Esophagus squamous epithelium (tissue), 4 donors: ENCODE data around the gene PPIL4.

ENCODE experiments used
- CTCF ChIP-seq, 6 experiments: fragments of 450-650 bp in 4 of 6; fragments of 200-600 bp in 2 of 6; sonication (generic) in 2 of 6; IDR thresholded peaks; one replicate each; pipeline ENCODE4 v1.5.1; 2016 to 2019; ENCODE audit warnings: antibody characterized with exemption in 6 of 6, mild to moderate bottlenecking in 4 of 6, moderate library complexity in 4 of 6
- POLR2A ChIP-seq, 4 donors: fragments of 450-650 bp; IDR thresholded peaks; one replicate each; pipeline ENCODE4 v1.6.1; 2017; ENCODE audit warnings: antibody characterized with exemption in 4 of 4, mild to moderate bottlenecking in 4 of 4, moderate library complexity in 3 of 4

GRCh38 chr6:149508485-149508884, 37.4 kb downstream of the PPIL4 start:
- TF ChIP-seq CTCF (IDR thresholded peaks at IDR 0.05) = no peak
- TF ChIP-seq POLR2A (IDR thresholded peaks at IDR 0.05) = no peak
